NOMO-1 treated with dmso at 0.1 percent for 144 hours (cell line): ENCODE measurements around the gene ECI1.
A peak's percentile ranks its signal among the peaks of the same experiment; 100 is the strongest.

Experiments used
- DNase-seq: peaks from one replicate; lab custom pipeline; 2025; ENCODE audit not compliant: unreplicated experiment; lab: John Stamatoyannopoulos, UW

Gene ECI1

DNA sequence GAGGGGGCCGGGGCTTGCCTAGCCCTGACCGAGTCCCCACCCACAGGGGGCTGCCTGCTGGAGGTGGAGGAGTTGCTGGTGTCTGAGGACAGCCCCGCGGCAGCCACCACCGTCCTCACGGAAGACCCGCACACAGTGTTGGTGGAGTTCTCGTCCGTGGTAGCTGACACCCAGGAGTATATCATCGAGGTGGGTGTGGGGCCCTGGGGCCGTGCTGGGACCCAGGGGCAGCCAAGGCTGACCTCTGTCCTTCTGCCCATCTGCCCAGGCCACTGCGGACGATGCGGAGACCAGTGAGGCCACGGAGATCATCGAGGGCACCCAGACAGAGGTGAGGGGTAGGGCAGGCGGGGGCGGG is 16.6 kb downstream of the ECI1 start:
- no peak for DNase-seq

DNA sequence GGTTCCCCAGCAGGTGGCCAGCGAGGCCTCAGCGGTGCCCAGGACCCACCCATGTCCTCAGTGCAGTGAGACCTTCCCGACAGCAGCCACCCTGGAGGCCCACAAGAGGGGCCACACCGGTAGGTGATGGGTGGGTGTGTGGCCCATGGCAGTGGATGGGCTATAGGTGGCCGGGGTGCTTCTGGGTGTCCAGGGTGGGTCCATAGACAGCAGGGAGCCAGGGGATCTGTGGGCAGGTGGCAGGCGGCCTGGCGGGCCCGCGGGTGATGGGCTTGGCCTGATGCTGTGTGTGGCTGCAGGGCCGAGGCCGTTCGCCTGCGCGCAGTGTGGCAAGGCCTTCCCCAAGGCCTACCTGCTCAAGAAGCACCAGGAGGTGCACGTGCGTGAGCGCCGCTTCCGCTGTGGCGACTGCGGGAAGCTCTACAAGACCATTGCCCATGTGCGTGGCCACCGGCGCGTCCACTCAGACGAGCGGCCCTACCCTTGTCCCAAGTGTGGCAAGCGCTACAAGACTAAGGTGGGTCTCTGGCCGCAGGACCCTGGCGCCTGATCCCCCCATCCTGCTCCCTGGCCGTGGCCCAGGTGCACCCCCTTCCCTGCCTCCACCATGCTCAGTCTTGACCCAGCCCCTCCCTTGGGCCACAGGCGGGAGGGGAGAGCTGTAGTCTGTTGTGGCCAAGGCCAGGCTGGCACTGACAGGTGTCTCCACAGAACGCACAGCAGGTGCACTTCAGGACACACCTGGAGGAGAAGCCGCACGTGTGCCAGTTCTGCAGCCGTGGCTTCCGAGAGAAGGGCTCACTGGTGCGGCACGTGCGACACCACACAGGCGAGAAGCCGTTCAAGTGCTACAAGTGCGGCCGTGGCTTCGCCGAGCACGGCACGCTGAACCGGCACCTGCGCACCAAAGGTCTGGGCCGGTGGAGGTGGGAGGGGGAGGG is 17.2 kb downstream of the ECI1 start:
- no peak for DNase-seq

DNA sequence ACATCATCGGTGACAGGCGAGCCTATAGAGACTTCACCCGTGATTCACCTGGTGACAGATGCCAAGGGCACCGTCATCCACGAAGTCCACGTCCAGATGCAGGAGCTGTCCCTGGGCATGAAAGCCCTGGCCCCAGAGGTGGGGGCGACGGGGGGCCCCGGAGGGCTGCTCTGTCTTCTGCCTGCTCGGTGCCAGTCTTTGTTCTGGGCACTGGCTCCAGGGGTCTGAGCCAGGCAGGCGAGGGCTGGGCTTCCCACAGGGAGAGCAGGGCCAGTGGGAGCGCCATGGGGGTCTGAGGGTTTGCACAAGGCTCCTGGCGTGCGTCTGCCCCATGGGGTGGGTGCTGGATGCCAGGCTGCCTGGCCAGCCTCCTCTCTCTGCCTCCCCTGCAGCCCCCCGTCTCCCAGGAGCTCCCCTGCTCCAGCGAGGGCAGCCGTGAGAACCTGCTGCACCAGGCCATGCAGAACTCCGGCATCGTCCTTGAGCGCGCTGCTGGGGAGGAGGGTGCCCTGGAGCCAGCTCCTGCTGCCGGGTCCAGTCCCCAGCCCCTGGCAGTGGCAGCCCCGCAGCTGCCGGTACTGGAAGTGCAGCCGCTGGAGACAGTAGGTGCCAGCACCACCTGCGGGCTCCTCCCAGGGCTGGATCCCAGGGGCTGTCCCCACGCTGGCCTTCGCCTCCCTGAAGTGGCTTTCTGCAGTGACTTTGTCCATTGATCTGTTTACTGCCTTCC is 18.2 kb downstream of the ECI1 start:
- DNase-seq: no peak

DNA sequence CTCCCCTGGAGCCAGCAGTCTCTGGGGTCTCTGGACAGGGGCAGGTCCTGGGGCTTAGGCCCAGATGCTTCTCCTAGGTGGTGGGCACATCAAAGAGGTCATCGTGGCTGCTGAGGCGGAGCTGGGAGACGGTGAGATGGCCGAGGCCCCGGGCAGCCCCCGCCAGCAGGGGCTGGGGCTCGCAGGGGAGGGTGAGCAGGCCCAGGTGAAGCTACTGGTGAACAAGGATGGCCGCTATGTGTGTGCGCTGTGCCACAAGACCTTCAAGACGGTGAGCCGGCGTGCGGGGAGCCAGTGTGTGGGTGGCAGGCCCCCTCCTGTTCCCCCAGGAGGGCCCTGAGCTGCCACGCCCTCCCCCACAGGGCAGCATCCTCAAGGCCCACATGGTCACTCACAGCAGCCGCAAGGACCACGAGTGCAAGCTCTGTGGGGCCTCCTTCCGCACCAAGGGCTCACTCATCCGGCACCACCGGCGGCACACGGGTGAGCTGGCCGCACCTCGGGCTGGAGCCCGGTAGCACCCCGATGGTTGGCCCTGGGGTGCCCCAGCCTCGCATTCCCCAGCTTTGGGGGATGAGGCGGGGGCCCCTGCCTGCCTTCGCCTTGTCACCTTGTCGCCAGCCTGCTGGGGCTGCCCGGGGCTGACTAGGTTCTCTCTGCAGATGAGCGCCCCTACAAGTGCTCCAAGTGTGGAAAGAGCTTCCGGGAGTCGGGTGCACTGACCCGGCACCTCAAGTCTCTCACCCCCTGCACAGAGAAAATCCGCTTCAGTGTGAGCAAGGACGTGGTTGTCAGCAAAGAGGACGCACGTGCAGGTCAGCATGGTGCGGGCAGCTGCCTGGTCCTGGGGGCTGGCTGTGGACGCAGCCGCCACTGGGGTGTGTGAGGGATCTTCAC is 19.0 kb downstream of the ECI1 start:
- DNase-seq: no peak

DNA sequence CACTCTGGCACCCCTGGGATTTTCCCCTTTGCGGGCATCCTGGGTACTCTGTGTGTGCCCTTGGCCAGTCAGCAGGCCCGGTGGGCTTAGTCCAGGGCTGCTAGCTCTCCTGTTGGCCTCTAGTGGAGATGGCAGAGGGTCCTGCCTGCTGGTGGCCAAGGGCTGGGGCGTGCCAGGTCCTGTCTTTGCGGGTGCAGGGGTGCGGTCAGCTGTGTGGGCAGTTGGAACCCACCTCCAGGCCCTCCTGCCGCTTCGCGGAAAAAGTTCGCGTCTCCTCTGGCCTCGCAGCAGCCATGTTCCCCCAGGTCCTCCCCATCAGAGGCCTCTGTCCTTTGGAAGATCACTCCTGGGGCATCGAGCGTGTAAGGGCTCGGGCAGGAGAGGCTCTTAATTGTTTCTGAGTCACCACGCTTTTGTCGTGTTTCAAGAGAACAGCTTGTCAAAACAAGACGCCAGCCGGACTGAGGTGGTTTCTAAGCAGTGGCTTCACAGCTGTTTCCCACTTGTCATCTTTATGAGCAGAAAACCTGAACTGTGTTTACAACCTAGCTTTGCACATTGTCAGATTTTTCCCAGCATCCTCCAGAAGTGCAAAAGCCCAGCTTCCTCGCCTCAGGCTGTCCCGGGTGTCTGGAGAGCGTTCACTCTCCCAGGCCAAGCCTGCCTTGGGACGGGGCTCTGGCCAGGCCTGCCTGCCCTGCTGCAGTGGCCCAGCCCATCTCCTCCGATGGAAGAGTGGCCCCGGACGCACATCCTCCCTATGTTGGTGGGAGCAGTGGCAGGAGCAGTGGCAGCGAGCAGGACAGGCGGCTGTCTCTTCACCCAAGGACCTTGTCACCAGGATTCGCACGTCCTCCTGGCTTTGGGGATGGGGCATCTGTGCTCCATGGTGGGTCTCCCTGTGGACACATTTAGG is 20.1 kb downstream of the ECI1 start:
- no peak for DNase-seq

DNA sequence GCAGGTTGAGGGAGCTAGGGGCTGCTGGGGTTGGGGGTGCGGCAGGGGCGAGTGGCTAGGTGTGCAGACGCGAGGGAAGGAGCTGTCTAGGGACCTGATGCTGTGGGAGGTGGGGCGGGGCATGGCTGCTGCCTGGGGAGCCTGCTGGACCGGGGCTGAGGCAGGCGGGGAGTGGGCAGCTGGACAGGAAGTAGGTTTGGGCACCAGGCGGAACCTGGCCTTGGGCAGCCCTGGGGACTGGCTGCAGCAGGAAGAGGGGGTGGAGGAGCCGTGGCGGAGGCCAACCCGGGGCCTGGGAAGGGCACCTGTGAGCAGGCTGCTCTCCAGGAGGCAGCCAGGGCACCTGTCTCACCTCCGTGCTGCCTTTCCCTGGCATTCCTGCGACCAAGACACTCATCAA is 21.0 kb downstream of the ECI1 start:
- DNase-seq: no peak

DNA sequence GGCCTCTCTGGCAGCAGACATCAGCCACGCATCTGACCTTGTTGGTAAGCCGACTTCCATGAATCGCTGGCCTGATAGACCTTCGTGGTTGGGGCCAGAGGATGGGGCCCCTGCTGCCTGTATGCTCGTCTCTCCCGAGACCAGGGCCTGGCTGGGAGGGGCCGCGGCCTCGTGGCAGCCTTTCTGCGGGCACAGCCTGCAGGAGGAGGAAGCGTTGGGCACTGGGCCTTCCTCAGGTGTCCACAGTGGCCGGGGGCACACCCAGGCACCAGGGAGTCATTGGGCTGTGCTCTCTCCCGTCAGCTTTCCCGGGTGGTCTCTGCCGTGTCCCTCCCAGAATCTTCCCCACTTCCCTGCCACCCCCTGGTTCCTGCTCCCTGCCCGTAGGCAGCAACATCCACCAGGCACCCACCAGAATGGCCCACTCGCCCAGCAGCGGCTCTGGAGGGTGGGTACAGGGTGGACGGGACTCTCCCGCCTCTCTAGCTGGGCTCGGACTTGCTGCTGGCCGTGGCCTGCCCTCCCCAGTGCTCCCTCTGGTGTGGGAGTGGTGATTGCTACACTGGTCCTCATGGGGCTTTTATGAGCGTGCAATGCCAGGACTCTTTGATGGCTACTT is 21.6 kb downstream of the ECI1 start:
- no peak for DNase-seq

DNA sequence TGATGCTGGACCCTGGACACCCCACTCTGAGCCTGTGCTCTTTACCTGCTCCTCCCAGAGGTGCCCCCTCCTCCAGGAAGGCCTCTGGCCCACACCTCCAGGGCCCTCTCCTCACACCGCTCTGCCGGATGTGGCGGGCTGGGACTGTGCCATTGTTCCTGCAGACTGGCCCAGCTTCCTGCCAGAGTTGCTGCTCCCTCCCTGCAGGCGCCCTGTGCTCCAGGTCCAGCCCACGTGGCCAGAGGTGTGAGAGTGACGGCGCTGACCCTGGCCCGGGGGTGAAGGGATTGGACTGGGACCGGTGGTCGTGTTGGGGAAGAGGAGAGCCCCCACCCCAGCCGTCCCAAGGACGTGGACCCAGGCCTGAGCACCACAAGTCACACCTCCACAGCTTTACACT is 22.3 kb downstream of the ECI1 start:
- no peak for DNase-seq

DNA sequence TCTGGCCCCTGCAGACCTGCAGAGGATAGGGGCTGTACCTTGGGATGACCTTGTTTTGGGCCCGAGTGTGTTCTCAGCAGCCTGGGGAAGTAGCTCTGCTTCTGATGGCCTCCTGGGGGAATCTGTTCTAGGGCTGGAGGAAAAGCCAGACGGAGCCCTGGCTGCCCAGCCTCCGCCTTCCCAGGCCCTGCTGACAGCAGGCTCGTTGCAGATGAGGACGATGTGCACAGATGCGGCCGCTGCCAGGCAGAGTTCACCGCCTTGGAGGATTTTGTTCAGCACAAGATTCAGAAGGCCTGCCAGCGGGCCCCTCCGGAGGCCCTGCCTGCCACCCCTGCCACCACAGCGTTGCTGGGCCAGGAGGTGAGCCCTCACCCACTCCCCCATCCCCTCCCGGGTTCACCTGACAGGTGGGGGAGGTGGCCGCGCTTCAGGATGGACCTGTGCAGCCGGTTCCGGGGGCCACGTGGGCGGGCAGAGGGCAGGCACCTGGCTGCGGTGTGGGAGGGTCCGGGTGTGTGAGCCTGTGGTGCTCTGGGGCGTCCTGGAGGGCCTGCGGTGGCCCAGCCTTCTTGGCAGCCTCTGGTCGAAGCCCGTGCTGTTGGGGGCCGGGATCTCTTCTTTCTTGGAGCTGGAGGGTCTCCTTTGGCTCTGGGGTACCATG is 23.1 kb downstream of the ECI1 start:
- no peak for DNase-seq

DNA sequence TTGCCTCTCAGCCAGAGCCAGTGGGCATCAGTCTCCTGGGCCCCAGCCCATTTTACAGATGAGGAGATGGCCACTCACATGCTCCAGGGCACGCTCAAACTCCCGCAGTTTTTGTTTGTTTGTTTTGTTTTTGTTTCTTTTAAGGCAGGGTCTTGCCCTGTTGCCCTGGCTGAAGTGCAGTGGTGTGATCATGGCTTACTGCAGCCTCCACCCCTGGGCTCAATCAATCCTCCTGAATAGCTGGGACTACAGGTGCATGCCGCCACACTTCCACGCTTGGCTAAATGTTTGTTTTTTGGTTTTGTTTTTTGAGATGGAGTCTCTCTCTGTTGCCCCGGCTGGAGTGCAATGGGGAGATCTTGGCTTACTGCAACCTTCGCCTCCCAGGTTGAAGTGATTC is 24.5 kb downstream of the ECI1 start:
- DNase-seq: no peak

DNA sequence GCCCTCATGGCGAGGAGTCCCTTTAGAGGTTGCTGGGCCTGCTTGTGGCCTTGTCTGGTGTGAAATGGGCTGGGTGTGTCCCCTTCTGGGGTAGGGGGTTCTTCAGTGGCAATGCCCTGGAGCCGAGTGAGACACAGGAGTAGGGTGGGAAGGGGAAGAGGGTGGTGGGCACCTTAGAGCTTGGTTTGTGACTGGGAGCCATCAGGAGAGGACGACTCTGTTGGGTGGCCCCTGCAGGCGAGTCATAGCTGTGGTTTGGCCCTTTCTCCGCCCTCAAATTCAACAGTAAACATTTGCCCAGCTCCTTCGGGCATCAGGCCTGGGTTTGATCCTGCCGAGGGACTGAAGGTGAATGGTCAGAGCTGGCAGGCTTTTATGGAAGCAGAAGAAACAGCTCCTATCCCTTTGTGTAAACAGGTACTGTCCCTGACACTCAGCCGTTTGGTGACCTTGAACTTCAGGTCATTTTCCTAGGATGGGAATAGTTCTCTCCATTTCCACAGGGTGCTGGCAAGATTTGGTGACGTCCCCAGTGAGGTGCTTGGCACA is 25.1 kb downstream of the ECI1 start:
- no peak for DNase-seq

DNA sequence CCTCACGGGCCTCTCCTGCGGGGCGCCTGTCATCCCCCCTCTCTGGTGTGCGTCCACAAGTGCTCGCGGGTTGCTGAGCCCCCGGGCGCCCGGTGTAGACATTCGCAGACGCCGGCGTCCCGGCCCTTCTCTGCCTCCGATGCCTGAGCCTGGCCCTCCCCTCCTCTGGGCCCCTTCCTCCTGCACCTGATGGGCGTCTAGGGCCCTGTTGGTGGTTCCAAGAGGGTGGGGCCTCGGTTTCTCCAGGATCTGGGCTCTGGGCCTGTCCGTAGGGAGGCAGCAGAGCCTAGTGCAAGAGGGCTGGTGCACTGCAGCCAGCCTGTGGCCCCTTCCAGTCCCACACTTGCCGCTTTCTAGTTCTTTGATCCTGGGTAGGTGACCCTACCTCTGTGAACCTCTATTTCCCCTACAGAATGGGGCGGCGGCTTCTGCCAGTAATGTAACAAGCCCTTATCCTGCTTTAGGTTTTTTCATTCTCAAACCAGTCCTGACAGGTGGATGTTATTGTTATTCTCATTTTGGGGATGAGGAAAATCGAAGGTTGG is 27.4 kb downstream of the ECI1 start:
- peak; percentile 42 for DNase-seq

DNA sequence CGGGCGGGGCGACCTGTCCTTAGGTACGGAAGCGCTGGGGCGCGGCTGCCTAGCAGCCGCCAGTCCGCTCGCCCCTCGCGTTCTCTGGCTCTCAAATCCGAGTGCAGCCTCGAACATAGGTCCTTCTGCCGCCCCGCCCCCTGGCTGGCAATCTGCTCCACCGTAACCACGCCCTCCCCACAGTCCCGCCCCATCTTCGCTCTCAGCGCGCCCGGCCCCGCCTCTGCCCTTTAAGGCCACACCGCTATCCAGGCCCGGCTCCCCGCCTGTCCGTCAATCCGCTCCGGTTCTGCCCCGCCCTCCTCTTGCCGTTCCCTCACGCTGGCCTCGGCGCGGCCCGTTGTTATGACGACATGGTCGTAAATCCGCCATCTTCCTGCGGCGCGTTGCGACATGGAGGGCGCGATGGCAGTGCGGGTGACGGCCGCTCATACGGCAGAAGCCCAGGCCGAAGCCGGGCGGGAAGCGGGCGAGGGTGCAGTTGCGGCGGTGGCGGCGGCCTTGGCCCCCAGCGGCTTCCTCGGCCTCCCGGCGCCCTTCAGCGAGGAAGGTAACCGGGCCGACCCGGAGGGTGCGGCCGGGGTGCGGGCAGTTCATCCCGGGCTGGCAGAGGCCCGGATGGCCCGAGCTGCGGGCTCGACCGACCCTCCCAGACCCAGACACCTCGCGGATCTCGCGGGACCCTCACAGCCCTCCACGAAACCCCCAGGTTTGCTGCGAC is 28.0 kb downstream of the ECI1 start, which contains the start of gene E4F1:
TSS of gene E4F1 (plus strand) at position 371 of the 721 bp plus-strand sequence. CDS start at position 394, 23 bp downstream.
- DNase-seq: peak; percentile 100

DNA sequence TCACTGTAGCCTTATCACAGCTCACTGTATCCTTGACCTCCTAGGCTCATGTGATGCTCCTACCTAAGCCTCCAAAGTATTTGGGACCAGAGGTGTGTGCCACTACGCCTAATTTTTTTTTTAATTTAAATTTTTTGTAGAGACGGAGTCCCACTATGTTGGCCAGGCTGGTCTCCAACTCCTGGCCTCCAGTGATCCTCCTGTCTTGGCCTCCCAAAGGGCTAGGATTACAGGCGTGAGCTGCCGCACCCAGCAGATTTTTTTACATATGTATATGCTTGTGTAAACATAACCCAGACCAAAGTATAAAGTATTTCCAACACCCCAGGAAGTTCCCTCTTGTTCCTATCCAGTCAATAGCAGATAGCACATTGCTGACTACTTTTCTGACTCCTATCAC is 35.1 kb downstream of the ECI1 start:
- DNase-seq: no peak

DNA sequence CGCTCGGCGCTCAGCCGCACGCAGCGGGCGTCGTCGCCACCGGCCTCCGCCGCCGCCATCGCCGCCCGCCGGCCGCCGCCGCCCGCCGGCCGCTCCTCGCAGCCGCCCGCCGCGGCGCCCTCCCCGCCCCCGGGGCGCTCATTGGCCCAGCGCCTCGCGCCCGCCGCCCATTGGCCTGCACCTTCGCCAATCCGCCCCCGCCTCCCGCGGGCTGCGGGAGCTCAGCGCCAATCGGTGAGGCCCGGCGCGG is 36.7 kb downstream of the ECI1 start, which contains the start of gene PGP:
TSS of gene PGP (minus strand) at position 122 of the 250 bp plus-strand sequence. CDS start at position 59, 63 bp downstream.
- no peak for DNase-seq

DNA sequence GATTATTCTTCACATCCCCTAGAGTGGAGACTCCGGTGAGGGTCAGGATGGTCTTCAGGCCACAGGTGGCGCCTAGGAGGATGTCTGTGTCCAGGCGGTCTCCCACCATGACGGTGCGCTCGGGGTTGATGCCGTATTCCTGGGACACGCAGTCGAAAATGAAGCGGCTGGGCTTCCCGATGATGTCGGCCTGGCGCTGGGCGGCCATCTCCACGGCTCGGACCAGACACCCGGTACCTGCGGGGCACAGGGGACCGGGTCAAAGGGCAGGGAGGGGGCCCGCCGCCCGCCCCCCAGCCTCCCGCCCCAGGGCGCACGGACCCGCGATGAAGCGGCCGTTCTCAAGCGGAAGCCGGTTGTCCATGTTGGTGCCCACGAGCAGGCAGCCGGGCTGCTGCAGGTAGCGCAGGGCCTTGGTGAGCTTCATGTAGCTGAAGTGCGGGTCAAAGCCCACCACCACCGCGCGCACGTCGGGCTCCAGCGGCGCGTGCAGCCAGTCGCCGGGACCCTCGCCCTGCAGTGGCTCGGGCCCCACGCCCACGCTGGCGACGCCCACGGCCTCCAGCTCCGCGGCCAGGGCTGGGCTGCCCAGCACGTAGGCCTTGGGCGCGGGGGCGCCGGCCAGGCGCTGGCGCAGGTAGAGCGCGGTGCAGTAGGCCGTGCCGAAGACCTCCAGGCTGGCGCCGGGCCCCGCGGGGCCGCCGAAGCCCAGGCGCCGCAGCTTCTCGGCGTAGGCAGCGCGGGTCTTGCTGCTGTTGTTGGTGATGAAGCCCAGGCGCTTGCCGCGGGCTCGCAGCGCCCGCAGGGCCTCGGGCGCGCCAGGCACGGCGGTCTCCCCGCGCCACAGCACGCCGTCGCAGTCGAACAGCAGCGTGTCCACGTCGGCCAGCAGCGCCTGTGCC is 37.3 kb downstream of the ECI1 start:
- no peak for DNase-seq
